ENCODE measurements around the gene CCDC106. TPM values are rescaled to one million over a fixed set of nuclear protein-coding genes. Genes with fewer than 3 reads are reported as not detected.

Gene CCDC106
- total RNA-seq, 1 donor from 2014 or later, result 10.7 TPM

DNA sequence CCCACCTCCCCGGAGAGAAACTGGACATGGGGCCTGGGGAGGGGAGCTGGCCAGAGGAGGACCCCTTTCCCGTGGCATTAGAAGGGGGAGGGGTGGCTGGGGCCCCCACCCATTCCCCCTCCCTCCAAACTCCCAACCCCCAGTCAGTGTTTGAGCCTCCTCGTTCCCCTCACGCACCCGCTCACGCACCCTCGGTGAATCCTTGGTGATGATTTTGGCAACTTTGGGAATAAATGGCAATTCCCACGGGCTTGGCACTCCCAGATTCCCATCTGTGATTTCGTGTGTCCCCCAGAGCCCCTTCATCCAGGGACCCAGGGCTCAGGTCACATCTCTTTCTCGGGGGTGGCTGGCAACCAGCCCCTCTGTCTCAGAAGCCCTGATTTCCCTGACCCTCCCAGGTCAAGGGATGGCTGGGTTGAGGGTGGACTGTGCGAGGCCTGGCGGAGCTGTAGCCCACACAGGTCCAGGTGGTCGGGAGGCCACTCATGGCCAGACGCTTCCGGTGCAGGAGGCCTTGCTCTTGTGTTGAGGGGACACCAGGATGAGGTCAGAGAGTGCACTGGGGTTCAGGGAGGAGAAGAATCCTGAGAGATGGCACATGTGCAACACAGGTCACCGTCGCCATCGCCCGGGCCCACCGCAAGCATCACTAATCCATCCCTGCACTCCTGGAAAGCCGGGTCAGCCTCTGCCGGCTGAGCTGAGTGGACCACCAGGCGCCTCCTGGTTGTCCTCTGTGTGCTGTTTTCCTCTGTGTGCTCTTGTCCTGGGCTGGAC, 47.7 kb downstream of the CCDC106 start:
- no peak for DNase-seq (ENCODE audit: low read depth in 2 of 2)

DNA sequence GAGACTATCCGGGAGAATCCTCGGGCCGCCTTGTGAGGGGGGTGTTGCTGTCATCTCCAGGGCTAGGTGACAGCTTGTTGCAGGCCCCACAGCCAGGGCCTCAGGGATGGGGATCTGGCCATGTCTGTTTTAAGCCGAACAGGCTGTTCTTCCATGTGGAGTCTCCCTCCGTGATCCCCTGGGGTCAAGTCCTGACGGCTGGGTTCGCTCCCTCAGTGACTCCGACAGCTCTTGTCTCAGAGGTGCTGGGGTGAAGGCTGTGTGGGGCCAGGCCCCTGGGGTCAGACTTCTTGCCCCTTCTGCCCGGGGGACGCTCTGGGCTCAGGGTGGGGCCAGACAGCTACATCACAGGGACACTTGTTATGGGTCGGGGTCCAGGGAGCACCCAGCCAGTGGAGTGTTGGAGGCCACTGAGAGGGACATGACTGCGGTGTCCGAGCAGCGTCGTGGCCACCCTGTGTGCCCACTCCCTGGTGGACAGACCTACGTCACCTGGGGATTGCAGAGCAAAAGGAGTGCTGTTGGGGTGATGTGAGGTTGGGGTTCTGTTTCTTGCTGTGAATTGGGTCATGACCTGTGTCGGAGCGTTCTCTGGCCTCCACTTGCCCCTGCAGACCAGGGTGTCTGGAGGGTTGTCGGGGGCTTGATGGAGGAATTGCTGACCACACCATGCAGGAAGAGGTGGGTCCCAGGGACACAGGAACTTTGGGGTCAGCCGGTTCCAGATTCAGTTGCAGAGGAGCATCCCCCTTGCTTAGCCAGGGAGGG, 48.5 kb downstream of the CCDC106 start:
- no peak for DNase-seq (ENCODE audit: low read depth in 2 of 2)

DNA sequence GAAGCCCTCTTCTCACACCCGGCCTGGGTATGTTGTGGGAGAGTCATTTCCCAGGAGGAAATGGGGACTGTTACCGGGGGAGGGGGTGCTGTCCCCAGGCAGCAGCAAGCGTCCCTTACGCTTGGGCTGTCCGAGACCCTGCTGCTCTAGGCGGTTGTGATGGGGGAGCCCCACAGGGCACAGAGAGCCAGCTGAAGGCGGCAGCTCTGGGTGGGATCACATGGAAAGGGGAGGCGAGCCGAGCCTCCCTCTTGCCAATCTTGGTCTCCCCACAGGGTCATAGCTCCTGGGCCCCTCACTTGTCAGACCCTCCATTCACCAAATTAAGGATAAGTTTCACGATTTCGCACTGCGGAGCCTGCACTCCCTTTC, 49.0 kb downstream of the CCDC106 start:
- DNase-seq (ENCODE audit: low read depth in 2 of 2), result no peak

DNA sequence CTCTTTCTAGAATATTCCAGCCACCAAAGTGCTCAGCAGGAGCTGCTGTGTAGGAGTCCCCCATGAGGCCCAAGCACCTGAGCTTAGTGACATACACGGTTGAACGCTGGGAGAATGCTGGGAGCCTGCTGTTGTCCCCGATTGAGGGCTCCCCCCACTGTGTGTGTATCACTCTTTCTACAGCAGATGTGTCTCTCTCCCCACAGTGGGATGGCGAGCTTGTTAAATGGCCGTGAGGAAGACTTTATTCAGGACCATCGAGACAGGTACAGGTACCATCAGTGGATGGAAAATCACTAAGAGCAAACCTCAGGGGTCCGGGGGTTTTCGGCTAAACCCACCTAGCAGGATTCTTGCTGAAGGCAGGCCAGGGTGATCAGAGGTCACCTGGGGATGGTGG, 49.7 kb downstream of the CCDC106 start:
- no peak for DNase-seq (ENCODE audit: low read depth in 2 of 2)

DNA sequence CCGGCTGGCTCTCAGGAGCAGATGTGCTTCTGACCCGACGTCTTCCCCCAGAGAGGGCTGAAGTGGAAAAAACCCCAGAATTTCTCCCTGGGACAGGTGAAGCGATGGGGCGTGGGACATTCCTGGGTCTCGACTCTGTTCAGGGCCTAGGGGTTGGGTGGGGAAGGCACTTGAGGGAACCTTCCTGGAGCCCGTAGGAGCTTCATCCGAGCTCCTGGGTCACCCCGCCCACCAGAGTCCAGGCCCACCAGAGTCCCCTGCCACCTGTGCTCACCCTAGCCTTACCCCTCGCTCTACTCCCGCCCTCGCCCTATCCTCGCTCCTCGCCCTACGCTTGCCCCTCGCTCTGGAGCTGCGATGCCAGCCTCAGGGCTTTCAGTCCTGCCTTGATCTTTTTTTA, 50.2 kb downstream of the CCDC106 start:
- no peak for DNase-seq (ENCODE audit: low read depth in 2 of 2)

DNA sequence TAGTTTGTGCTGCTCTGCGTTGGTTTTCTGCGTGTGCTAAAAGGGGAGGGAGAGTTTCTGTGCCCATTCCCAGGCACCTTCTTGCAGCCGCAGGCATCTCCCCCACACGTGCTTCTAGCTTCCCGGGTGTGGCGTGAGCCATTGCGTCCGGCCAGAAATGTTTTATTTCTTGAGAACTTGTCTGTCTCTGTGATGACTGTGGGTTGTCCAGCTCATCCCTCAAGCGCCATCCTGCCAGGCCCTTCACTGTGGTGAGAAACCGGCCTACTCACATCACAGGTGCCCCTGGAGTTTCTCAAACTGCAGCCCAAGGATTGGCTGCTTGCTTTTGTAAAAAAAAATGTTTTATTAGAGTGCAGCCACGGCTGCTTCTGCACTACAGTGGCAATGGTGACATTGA, 51.2 kb downstream of the CCDC106 start:
- DNase-seq (ENCODE audit: low read depth in 2 of 2), result no peak

DNA sequence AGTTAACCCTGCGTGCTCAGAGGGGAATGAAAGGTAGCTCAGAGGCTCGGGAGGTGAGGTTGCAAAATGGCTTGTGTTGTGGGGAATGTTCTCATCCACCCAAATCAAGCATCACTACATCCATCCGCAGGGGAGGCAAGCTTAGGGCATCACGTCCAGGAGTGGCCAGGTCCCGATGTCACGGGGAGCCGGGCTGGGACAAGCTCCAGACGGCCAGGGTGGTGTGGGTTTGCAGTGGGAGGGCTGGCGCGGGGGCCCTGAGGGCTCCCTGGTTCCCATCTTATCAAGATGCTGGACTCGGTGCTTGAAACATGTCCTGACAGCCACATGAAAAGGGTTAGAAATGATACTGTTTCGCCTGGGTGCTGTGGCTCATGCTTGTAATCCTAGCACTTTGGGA, 52.8 kb downstream of the CCDC106 start:
- no peak for DNase-seq (ENCODE audit: low read depth in 2 of 2)

DNA sequence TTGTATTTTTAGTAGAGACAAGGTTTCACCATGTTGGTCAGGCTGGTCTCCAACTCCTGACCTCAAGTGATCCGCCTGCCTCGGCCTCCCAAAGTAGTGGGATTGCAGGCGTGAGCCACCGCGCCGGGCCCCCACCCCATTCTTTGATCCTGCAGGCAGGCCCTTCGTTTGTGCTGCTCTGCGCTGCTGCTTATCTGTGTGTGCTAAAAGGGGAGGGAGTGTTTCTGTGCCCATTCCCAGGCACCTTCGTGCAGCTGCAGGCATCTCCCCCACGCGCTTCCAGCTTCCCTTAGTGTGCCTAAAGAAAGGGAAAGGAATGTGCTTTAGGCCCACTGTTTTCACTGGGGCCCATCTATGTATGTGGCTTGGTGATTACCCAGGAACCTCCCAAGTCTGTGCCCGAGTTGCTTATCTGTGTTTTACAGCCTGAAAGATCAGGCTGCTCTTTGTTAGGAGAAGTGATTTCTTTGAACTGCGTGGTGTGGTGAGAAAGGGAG, 54.2 kb downstream of the CCDC106 start:
- no peak for DNase-seq (ENCODE audit: low read depth in 2 of 2)

Other genes starting within 250 kb of the CCDC106 start
- 44.4 and 76.5 TPM in 2 replicates for gene UBE2S, start 240.4 kb upstream of the CCDC106 start, total RNA-seq
- gene SHISA7, start 204.9 kb upstream of the CCDC106 start, total RNA-seq, result not detected in 2 replicates
- gene ISOC2, start 186.6 kb upstream of the CCDC106 start, total RNA-seq, result 60.7 and 61.9 TPM in 2 replicates
- gene C19orf85, start 183.5 kb upstream of the CCDC106 start, total RNA-seq, result not detected in 2 replicates
- 0.65 and 0.79 TPM in 2 replicates for gene ZNF628, start 171.6 kb upstream of the CCDC106 start, total RNA-seq
- 5.2 and 7.2 TPM in 2 replicates for gene NAT14, start 163.0 kb upstream of the CCDC106 start, total RNA-seq
- gene SSC5D, start 159.8 kb upstream of the CCDC106 start, total RNA-seq, result 0.22 TPM in 1 of 2 replicates, not detected in the other
- gene SBK2, start 111.1 kb upstream of the CCDC106 start, total RNA-seq, result not detected in 2 replicates
- 0.20 and 0.22 TPM in 2 replicates for gene SBK3, start 102.7 kb upstream of the CCDC106 start, total RNA-seq
- gene ZNF579, start 67.4 kb upstream of the CCDC106 start, total RNA-seq, result 2.4 and 2.6 TPM in 2 replicates
- gene FIZ1, start 48.7 kb upstream of the CCDC106 start, total RNA-seq, result 1.5 and 3.2 TPM in 2 replicates
- 7.0 and 11.5 TPM in 2 replicates for gene ZNF524, start 47.9 kb upstream of the CCDC106 start, total RNA-seq
- 0.44 and 0.79 TPM in 2 replicates for gene ZNF865, start 42.6 kb upstream of the CCDC106 start, total RNA-seq
- gene ZNF784, start 23.6 kb upstream of the CCDC106 start, total RNA-seq, result 2.8 and 4.8 TPM in 2 replicates
- gene ZNF580, start 7.2 kb upstream of the CCDC106 start, total RNA-seq, result 1.3 and 2.0 TPM in 2 replicates
- 18.3 and 20.9 TPM in 2 replicates for gene ZNF581, start 4.6 kb upstream of the CCDC106 start, total RNA-seq
- gene U2AF2, start 6.8 kb downstream of the CCDC106 start, total RNA-seq, result 61.9 and 62.9 TPM in 2 replicates
- gene EPN1, start 27.0 kb downstream of the CCDC106 start, total RNA-seq, result 20.7 and 27.0 TPM in 2 replicates
- not detected in 2 replicates for gene NLRP9, start 90.2 kb downstream of the CCDC106 start, total RNA-seq
- 1.1 and 1.2 TPM in 2 replicates for gene RFPL4A, start 110.9 kb downstream of the CCDC106 start, total RNA-seq
- 0.22 and 0.40 TPM in 2 replicates for gene RFPL4AL1, start 120.9 kb downstream of the CCDC106 start, total RNA-seq
- under 0.01 TPM in 2 replicates for gene NLRP11, start 183.8 kb downstream of the CCDC106 start, total RNA-seq
- gene NLRP4, start 188.3 kb downstream of the CCDC106 start, total RNA-seq, result not detected in 2 replicates